Astrocyte (in vitro differentiated cells and primary cell): Measurements from ENCODE around the gene AUTS2.

Experiments used
- EZH2 ChIP-seq: IDR thresholded peaks from 2 replicates; pipeline ENCODE4 v1.6.1; 2012; ENCODE audit warnings: mild to moderate bottlenecking, low read length, inconsistent platforms; ENCODE audit not compliant: insufficient read depth
- TF ChIP-seq, protein P1 (sequence below): IDR thresholded peaks from 2 replicates; pipeline ENCODE4 v1.5.1; 2011; ENCODE audit warnings: low read depth, mild to moderate bottlenecking, inconsistent platforms, low read length, moderate library complexity; ENCODE audit not compliant: insufficient read depth

- TF ChIP-seq, protein P1, sequence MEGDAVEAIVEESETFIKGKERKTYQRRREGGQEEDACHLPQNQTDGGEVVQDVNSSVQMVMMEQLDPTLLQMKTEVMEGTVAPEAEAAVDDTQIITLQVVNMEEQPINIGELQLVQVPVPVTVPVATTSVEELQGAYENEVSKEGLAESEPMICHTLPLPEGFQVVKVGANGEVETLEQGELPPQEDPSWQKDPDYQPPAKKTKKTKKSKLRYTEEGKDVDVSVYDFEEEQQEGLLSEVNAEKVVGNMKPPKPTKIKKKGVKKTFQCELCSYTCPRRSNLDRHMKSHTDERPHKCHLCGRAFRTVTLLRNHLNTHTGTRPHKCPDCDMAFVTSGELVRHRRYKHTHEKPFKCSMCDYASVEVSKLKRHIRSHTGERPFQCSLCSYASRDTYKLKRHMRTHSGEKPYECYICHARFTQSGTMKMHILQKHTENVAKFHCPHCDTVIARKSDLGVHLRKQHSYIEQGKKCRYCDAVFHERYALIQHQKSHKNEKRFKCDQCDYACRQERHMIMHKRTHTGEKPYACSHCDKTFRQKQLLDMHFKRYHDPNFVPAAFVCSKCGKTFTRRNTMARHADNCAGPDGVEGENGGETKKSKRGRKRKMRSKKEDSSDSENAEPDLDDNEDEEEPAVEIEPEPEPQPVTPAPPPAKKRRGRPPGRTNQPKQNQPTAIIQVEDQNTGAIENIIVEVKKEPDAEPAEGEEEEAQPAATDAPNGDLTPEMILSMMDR: no peak
- no peak for TF ChIP-seq EZH2
These were observed 369.6 kb downstream of the AUTS2 start for GRCh38 chr7:69967689-69968450.
